PFSK-1 (cell line): ENCODE data around the gene TAS2R19.

Experiments used
- REST ChIP-seq, 2 experiments: IDR thresholded peaks; 2 replicates each; pipeline versions ENCODE4 v1.6.1 to v1.8.0; 2011 to 2012; ENCODE audit warnings: low read depth in 2 of 2, low read length in 2 of 2, control low read depth in 1 of 2, inconsistent platforms in 1 of 2, mild to moderate bottlenecking in 1 of 2, moderate library complexity in 1 of 2; ENCODE audit not compliant: insufficient read depth in 1 of 2
- TAF1 ChIP-seq: IDR thresholded peaks from 2 replicates; pipeline ENCODE4 v1.6.1; 2012; ENCODE audit warnings: low read length, control low read depth, borderline replicate concordance; ENCODE audit not compliant: insufficient read depth

- TF ChIP-seq TAF1 (no peak), REST (IDR thresholded peaks at IDR 0.05; ENCODE audit: insufficient read depth in 1 of 2, low read depth in 2 of 2, low read length in 2 of 2) (no peak)
Observed at GRCh38 chr12:11059784-11060183, 37.4 kb upstream of the TAS2R19 start.
